Epidermal melanocyte (primary cell): ENCODE results near the gene CTTNBP2.
"Not testable (repeated sequence)": the region's sequence is repeated elsewhere in the genome, so short reads cannot be mapped to it uniquely, and the experiment has no call there.

Experiments
- DNase-seq: peaks from one replicate; pipeline ENCODE4 v3.0.0; 2011; ENCODE audit warnings: low spot score; ENCODE audit not compliant: insufficient read length

The CTTNBP2 gene

GRCh38 chr7:117750612-117751563 is 122.4 kb downstream of the CTTNBP2 start:
- DNase-seq: no peak

GRCh38 chr7:117741962-117742361 is 131.3 kb downstream of the CTTNBP2 start:
- no peak for DNase-seq

- no peak for DNase-seq
Observed at GRCh38 chr7:117739085-117739484, 134.2 kb downstream of the CTTNBP2 start.

- DNase-seq: no peak
Observed at GRCh38 chr7:117737926-117738325, 135.3 kb downstream of the CTTNBP2 start.

- DNase-seq: no peak
Observed at GRCh38 chr7:117731455-117731854, 141.8 kb downstream of the CTTNBP2 start.

- no peak for DNase-seq
Observed at GRCh38 chr7:117730390-117730789, 142.9 kb downstream of the CTTNBP2 start.

GRCh38 chr7:117728890-117729624 is 144.2 kb downstream of the CTTNBP2 start:
- DNase-seq: no peak

GRCh38 chr7:117724898-117725297 is 148.3 kb downstream of the CTTNBP2 start:
- no peak for DNase-seq

GRCh38 chr7:117719377-117719776 is 153.9 kb downstream of the CTTNBP2 start:
- no peak for DNase-seq

- no peak for DNase-seq
Observed at GRCh38 chr7:117718116-117718835, 155.0 kb downstream of the CTTNBP2 start.

- DNase-seq: no peak
Observed at GRCh38 chr7:117717357-117717756, 155.9 kb downstream of the CTTNBP2 start.

GRCh38 chr7:117716707-117717299 is 156.4 kb downstream of the CTTNBP2 start:
- DNase-seq: no peak

GRCh38 chr7:117715784-117716445 is 157.3 kb downstream of the CTTNBP2 start:
- DNase-seq: peak; percentile 71

GRCh38 chr7:117711556-117711955 is 161.7 kb downstream of the CTTNBP2 start:
- no peak for DNase-seq

- DNase-seq: not testable (repeated sequence)
Observed at GRCh38 chr7:117708173-117708572, 165.1 kb downstream of the CTTNBP2 start.

GRCh38 chr7:117707080-117707479 is 166.2 kb downstream of the CTTNBP2 start:
- DNase-seq: no peak

- no peak for DNase-seq
Observed at GRCh38 chr7:117706210-117706609, 167.0 kb downstream of the CTTNBP2 start.

GRCh38 chr7:117705630-117706029 is 167.6 kb downstream of the CTTNBP2 start:
- no peak for DNase-seq

GRCh38 chr7:117704063-117704462 is 169.2 kb downstream of the CTTNBP2 start:
- no peak for DNase-seq

GRCh38 chr7:117698018-117698417 is 175.2 kb downstream of the CTTNBP2 start:
- DNase-seq: no peak

- no peak for DNase-seq
Observed at GRCh38 chr7:117692338-117692737, 180.9 kb downstream of the CTTNBP2 start.
